ENCODE measurements around the gene GPHN. TPM values are rescaled to one million over a fixed set of nuclear protein-coding genes. Genes with fewer than 3 reads are reported as not detected.

The GPHN gene
- total and polyA plus RNA-seq, 2 of the 8 experiments (the other 6 are each of a cell fraction or from before 2014, with no cell fraction given) = 6.0 to 16.0 TPM

- TF ChIP-seq POU5F1 (IDR thresholded peaks at IDR 0.05; ENCODE audit: low read depth, low read length) (no peak), SP1 (IDR thresholded peaks at IDR 0.05; ENCODE audit: low read depth, low read length) (no peak), SIRT6 (IDR thresholded peaks at IDR 0.05; ENCODE audit: low read length) (no peak), USF2 (IDR thresholded peaks at IDR 0.05; ENCODE audit: low read length) (no peak), CBX5 (IDR thresholded peaks at IDR 0.05; ENCODE audit: low read depth, low read length) (no peak), BACH1 (IDR thresholded peaks at IDR 0.05; ENCODE audit: low read length) (no peak)
Measured at GRCh38 chr14:66972469-66972868, 464.5 kb downstream of the GPHN start (continued).

Data from H1 (cell line).